GM15510 (cell line): Measurements from ENCODE around the gene TRMT1L.

Experiments used
- POLR2A ChIP-seq: IDR thresholded peaks from 3 replicates; pipeline ENCODE4 v1.6.1; 2011; ENCODE audit warnings: borderline replicate concordance; ENCODE audit not compliant: insufficient read length; ENCODE audit errors: extremely low read depth

The TRMT1L gene

DNA sequence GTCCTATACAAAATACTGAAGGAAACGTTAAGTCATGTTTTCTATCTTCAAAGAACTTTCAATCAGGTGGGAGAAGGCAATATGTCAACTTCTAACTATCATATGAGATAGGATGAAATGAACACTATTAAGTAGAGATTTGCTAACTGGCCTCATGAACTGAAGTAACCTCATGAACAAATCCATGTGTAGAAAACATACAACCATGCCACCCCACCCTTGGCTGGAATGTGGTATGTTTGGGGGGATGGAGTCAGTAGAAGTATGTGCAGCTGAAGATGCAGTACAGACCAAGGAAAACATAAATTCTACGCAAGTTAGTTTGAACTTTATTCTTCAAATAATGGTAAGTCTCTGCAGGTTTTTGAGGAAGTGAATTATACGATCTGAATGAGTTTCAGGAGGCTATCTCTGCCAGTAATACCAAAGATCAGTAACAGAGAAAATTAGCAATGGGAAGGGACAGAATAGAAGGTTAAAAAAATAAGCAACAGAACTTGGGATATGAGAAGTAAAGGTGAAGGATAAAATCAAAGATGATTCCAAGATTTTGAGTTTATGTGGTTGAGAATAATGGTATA lies 4.5 kb downstream of the TRMT1L start:
- TF ChIP-seq POLR2A: no peak

DNA sequence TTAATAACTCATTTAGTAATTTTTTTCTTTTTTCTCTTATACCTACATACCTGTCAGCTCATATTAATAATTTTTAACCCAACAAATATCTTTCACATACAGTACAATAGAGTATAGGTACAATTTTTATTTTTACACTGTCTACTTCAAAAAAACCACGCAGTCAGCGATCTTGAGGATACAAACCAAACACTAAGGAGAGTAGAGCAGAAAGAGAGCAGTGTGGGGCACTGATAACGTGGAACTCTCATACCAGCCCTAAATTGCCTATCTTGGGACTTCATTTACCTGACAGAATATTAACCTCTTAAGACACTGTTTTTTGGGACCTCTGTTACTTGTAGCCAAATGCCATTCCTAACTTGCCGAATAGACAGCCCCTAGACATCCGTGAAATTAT lies 5.5 kb downstream of the TRMT1L start:
- TF ChIP-seq POLR2A: no peak

- no peak for TF ChIP-seq POLR2A
These were observed 12.5 kb downstream of the TRMT1L start for GRCh38 chr1:185144233-185144632.

- TF ChIP-seq POLR2A: no peak
These were observed 17.5 kb downstream of the TRMT1L start for GRCh38 chr1:185139246-185139645.

DNA sequence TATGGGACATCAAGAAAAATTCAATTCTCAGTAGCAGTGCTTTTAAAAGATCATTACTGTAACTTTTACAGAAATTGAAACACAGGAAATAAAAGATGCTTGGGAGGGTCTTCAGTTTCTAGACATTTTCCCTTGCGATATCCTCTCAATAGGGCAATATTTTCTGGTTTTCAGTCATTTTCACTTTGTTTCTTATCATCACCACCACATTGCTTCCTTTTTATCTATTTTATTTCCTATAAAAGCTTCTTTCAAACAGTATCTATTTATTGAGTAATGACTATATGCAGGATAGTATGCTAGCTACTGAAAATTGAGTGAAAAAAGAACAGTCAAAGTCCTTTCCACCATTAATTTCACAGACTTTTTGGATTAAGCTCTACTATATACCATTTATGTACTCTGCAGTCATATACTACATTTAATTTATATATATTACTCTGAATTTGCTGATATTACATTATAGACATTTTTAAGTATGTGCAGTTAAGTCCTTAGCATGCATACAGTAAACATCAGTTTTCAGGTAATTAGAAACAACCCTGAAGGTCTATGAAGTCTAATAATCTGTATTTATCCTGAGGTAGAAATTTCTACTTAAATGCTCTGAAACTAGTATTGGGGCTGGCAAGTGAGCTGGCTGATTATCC lies 18.7 kb downstream of the TRMT1L start:
- no peak for TF ChIP-seq POLR2A

GRCh38 chr1:185132534-185132933 lies 24.2 kb downstream of the TRMT1L start:
- no peak for TF ChIP-seq POLR2A

DNA sequence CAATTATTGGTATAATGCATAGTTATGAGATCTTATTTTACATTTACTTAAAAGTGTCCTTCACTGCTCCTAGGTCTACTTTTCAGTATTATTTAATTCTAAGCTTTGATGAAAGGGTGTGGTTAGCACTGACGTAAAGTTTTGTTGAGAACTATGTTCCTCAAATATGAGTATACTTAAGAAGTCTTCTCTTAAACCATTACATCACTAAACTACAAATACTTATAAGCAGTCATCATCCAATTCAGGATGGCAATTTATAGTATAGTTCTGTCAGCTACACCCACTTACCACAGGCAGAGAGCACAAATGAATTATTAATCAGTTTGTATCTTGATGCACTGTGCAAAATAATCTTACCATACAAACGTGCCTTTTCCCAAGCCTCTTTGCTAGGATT lies 27.0 kb downstream of the TRMT1L start:
- no peak for TF ChIP-seq POLR2A

GRCh38 chr1:185112356-185112755 lies 44.4 kb downstream of the TRMT1L start:
- TF ChIP-seq POLR2A: no peak

- no peak for TF ChIP-seq POLR2A
These were observed 44.9 kb downstream of the TRMT1L start for GRCh38 chr1:185111873-185112272.

- no peak for TF ChIP-seq POLR2A
These were observed 46.6 kb downstream of the TRMT1L start for GRCh38 chr1:185110145-185110544.

DNA sequence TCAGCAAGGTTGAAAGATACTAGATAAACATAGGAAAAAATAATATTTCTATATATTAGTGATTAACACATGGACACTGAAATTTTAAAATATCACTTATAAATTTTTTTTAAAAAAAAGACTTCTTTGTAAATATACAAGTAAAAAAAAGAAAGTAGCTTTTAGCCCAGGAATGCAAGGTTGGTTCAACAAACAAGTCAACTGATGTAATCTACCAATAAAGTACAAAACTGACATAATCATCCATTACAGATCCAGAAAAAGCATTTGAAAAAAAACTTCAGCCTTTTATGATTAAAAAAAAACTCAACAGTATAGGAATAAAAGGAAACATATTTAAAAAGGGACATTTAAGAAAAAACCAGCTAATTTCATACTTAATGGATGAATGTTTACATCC lies 48.4 kb downstream of the TRMT1L start:
- TF ChIP-seq POLR2A: no peak

GRCh38 chr1:185105121-185105520 lies 51.6 kb downstream of the TRMT1L start:
- no peak for TF ChIP-seq POLR2A

DNA sequence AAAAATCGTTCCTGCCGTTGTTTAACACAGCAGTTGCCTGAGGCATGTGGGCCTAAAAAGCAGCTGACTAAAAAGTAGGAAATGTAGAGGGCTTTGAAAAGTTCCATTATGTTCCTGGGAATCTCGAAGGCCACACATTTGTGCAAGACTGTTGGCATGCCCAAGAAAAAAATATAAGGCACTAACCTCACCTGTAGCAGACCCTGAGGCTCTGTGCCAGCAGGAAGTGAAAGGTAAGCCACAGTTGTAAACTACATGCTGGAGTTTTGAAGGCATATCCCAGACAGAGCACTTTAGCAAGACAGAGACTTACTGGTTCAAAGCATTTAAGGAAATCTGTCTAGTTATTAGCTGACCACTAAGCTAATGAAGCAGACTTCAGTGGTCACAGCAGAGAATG lies 52.7 kb downstream of the TRMT1L start:
- TF ChIP-seq POLR2A: no peak

GRCh38 chr1:185096531-185096930 lies 60.2 kb downstream of the TRMT1L start:
- TF ChIP-seq POLR2A: no peak

- TF ChIP-seq POLR2A: no peak
These were observed 62.0 kb downstream of the TRMT1L start for GRCh38 chr1:185094761-185095160.

DNA sequence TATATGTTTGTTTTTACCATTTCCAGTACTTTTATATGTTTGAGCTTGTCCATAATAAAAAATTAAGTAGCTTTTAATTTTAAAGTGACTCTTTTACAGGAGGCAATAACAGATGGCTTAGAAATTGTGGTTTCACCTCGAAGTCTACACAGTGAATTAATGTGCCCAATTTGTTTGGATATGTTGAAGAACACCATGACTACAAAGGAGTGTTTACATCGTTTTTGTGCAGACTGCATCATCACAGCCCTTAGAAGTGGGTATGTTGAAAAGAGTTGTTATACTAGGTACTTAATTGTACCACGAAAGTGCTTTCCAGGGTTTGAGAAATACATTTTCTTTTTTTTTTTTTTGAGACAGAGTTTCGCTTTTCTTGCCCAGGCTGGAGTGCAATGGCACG lies 65.3 kb downstream of the TRMT1L start:
- no peak for TF ChIP-seq POLR2A
